ENCODE measurements around the gene PABPC3. TPM values are rescaled to one million over a fixed set of nuclear protein-coding genes. Genes with fewer than 3 reads are reported as not detected.

The PABPC3 gene
- total and polyA plus RNA-seq, 2 of the 13 experiments (the other 11 are each of a cell fraction or from before 2014, with no cell fraction given), result 0.04 to 0.09 TPM

DNA sequence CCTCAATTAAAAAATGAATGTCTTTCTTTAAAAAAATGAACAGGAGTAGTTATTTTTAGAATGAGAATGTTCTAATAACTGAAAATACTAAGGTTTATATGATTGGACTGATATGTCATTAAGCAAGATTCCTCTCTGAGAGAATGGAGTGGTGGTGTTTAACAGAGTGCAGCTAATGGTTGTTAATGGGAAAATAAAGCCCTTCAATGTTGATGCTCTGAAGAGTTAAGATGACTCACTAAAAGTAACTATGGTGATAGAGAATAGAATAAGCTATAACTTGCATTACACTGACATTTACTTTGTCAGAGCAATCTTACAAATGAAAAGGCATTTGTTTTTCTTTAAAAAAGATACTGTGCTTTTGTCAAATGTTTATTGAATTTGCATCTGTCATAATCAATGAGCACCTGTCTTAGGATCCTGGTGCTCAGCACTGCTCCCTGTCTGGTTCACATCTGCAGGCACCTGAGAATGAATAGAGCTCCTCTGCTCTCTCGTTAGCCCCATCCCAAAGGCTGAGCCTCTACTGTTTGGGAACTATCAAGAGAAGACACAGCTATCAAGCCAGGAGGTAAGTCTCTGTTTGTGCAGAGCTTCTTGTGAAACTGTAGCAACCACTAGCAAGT, 15.1 kb downstream of the PABPC3 start:
- intact Hi-C loops (cut with micrococcal nuclease; ENCODE audit: unreplicated experiment), result no loop called here
- no peaks in the 10 kb centered on the region for H3K36me3 ChIP-seq (replicated peaks in 1 of 2; ENCODE audit: control insufficient read depth in 1 of 2, insufficient read depth in 2 of 2, low read length in 2 of 2)
- H3K27ac ChIP-seq (ENCODE audit: extremely low read length, insufficient read depth, low read length), result no peak overlapping the region
- POLR2A ChIA-PET, result no interaction called here
- no peak overlapping the region for H3K9ac ChIP-seq (ENCODE audit: insufficient read depth, low read depth, low read length)
- ATAC-seq (no peak), DNase-seq (ENCODE audit: low spot score) (no peak), FAIRE-seq (no peak)
- no peak overlapping the region for H3K4me2 ChIP-seq (ENCODE audit: low read depth, low read length)
- no TSS peak for BruUV-seq (replicated peaks)
- H3K4me3 ChIP-seq (replicated peaks in 1 of 3; ENCODE audit: insufficient read depth in 1 of 3, low read depth in 2 of 3, low read length in 3 of 3), result no peak overlapping the region
- no peaks in the 10 kb centered on the region for H3K79me2 ChIP-seq (ENCODE audit: insufficient read depth, low read length)
- TF ChIP-seq AGO2 (optimal IDR thresholded peaks at IDR 0.05; ENCODE audit: low read depth, low read length), result no peak
- no peak for TF ChIP-seq BRD4 (CRISPR knock-in tag; IDR thresholded peaks at IDR 0.05)
- TF ChIP-seq MBNL3 (CRISPR knock-in tag; conservative IDR thresholded peaks at IDR 0.05), result no peak
- no peak overlapping the region for H2AFZ ChIP-seq (ENCODE audit: low read length)
- peaks cover 0 to 2% of the 10 kb centered on the region in 2 experiments; a peak in 2 of 5 replicates for H3K27me3 ChIP-seq (ENCODE audit: control insufficient read depth in 1 of 2, insufficient read depth in 2 of 2, low read length in 2 of 2)
- CTCF ChIA-PET (ENCODE audit: low intra/inter-chr PET ratio, low total read pairs), result no interaction called here
- WGBS (ENCODE audit: low lambda C conversion rate), result 0% methylated on average over 1 of the region's 1 CpG
- no peaks in the 10 kb centered on the region for H3K4me1 ChIP-seq (ENCODE audit: insufficient read depth, low read length)
- in situ Hi-C loops (cut with HindIII; ENCODE audit: extremely low pct_ligation_motif_present, low pct_unique_long_range_greater_than_20kb), result no loop called here
- H3K9me3 ChIP-seq (ENCODE audit: low read length), result no peaks in the 10 kb centered on the region
- H4K20me1 ChIP-seq (ENCODE audit: insufficient read depth, low read length), result no peaks in the 10 kb centered on the region

DNA sequence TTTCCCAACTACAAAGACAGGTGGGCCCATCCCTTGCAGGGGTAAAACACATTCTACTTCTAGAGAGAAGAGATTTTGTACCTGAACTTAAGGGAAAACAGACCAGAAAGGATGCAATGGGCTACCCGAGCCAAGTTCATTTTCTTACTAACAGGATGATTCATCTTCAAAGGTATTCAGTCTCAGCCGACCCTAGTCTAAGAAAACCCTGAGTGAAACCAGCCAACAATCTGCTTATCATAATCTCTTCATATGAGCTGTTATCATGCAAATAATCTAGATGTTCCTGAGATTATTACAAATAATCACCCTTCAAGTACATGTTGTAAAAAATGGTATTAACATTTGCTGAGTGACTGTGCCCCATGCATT, 15.6 kb downstream of the PABPC3 start:
- Histone ChIP-seq H2AFZ (ENCODE audit: low read length) (no peak overlapping the region), H3K79me2 (ENCODE audit: insufficient read depth, low read length) (no peaks in the 10 kb centered on the region), H3K4me2 (ENCODE audit: low read depth, low read length) (no peak overlapping the region), H3K27me3 (ENCODE audit: control insufficient read depth in 1 of 2, insufficient read depth in 2 of 2, low read length in 2 of 2) (peaks cover 0 to 3% of the 10 kb centered on the region in 2 experiments; a peak in 2 of 5 replicates), H4K20me1 (ENCODE audit: insufficient read depth, low read length) (no peaks in the 10 kb centered on the region), H3K9ac (ENCODE audit: insufficient read depth, low read depth, low read length) (no peak overlapping the region), H3K4me3 (replicated peaks in 1 of 3; ENCODE audit: insufficient read depth in 1 of 3, low read depth in 2 of 3, low read length in 3 of 3) (no peak overlapping the region), H3K9me3 (ENCODE audit: low read length) (no peaks in the 10 kb centered on the region), H3K36me3 (replicated peaks in 1 of 2; ENCODE audit: control insufficient read depth in 1 of 2, insufficient read depth in 2 of 2, low read length in 2 of 2) (no peaks in the 10 kb centered on the region), H3K27ac (ENCODE audit: extremely low read length, insufficient read depth, low read length) (no peak overlapping the region), H3K4me1 (ENCODE audit: insufficient read depth, low read length) (no peaks in the 10 kb centered on the region)
- FAIRE-seq (no peak), DNase-seq (ENCODE audit: low spot score) (no peak), ATAC-seq (no peak)
- in situ Hi-C loops (cut with HindIII; ENCODE audit: extremely low pct_ligation_motif_present, low pct_unique_long_range_greater_than_20kb) (no loop called here), intact Hi-C loops (cut with micrococcal nuclease; ENCODE audit: unreplicated experiment) (no loop called here)
- ChIA-PET CTCF (ENCODE audit: low intra/inter-chr PET ratio, low total read pairs) (no interaction called here), POLR2A (no interaction called here)
- 0% methylated on average over 2 of the region's 2 CpGs for WGBS (ENCODE audit: low lambda C conversion rate)
- no TSS peak for BruUV-seq (replicated peaks)
- no peak for TF ChIP-seq CC2D1A (CRISPR knock-in tag; IDR thresholded peaks at IDR 0.05)
- TF ChIP-seq LBX2 (CRISPR knock-in tag; IDR thresholded peaks at IDR 0.05; ENCODE audit: borderline replicate concordance), result no peak
- no peak for TF ChIP-seq ZFY (CRISPR knock-in tag; IDR thresholded peaks at IDR 0.05)
- TF ChIP-seq KLF15 (CRISPR knock-in tag; IDR thresholded peaks at IDR 0.05; ENCODE audit: borderline replicate concordance), result no peak
- no peak for TF ChIP-seq ZNF616 (CRISPR knock-in tag; IDR thresholded peaks at IDR 0.05; ENCODE audit: low read depth)
- no peak for TF ChIP-seq FOXA1 (IDR thresholded peaks at IDR 0.05)
- no peak for TF ChIP-seq FOXA1 (CRISPR knock-in tag; IDR thresholded peaks at IDR 0.05)
- no peak for TF ChIP-seq NCOA2 (CRISPR knock-in tag; IDR thresholded peaks at IDR 0.05)
- TF ChIP-seq ATF4 (CRISPR knock-in tag; IDR thresholded peaks at IDR 0.05), result no peak
- TF ChIP-seq FOXO1 (CRISPR knock-in tag; IDR thresholded peaks at IDR 0.05), result no peak
- TF ChIP-seq, protein P1, sequence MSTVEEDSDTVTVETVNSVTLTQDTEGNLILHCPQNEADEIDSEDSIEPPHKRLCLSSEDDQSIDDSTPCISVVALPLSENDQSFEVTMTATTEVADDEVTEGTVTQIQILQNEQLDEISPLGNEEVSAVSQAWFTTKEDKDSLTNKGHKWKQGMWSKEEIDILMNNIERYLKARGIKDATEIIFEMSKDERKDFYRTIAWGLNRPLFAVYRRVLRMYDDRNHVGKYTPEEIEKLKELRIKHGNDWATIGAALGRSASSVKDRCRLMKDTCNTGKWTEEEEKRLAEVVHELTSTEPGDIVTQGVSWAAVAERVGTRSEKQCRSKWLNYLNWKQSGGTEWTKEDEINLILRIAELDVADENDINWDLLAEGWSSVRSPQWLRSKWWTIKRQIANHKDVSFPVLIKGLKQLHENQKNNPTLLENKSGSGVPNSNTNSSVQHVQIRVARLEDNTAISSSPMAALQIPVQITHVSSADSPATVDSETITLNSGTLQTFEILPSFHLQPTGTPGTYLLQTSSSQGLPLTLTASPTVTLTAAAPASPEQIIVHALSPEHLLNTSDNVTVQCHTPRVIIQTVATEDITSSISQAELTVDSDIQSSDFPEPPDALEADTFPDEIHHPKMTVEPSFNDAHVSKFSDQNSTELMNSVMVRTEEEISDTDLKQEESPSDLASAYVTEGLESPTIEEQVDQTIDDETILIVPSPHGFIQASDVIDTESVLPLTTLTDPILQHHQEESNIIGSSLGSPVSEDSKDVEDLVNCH (CRISPR knock-in tag; IDR thresholded peaks at IDR 0.05), result no peak
- no peak for TF ChIP-seq LCORL (IDR thresholded peaks at IDR 0.05)
- no peak for TF ChIP-seq LCORL (CRISPR knock-in tag; IDR thresholded peaks at IDR 0.05)
- TF ChIP-seq ZNF543 (CRISPR knock-in tag; IDR thresholded peaks at IDR 0.05), result no peak
